ENCODE data around the gene PSMB3. TPM values are rescaled to one million over a fixed set of nuclear protein-coding genes. Genes with fewer than 3 reads are reported as not detected.

PSMB3 gene
- total RNA-seq, 2 experiments from 2014 or later, result 246 to 303 TPM

DNA sequence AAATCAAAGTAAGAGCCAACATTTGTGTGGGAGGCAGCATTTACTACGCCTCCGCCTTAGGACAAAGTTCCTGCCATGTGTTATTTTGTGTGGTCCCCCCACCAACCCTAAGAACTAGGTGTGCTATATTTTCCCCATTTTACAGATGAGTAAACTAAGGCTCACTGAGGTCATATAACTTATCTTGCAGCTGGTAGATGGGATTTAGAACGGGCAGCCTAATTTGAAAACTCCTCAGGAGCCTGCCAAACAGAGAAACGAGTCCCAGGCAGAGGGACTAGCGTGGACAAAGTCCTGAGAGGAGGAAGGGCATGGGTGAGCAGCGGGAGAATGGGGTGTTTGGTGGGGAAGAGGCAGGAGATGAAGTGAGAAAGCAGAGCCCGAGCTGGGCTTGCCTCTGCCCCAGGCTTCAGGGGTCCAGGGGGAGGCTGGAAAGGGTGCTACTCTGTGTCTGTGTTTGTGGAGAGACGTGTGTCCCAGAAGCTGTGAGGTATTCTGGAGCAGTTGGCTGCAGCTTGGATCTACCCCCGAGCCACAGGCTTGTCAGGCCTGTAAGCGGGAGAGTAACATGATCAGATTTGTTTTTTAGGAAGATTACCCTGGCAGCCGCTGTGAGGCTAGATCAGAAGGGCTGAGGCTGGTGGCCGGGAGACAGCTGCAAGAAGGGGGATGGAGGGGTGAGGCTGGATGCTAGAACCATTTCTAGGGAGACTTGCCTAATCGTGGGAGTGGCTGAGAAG lies 42.5 kb upstream of the PSMB3 start:
- DNase-seq (no peak), ATAC-seq (no peak)
- CTCF ChIA-PET, result interaction anchor here (1.0 to 2.2 kb wide), 6 partner anchors 13 to 33 kb away, joined by 3 to 19 read pairs (median 4); no protein-coding TSS in a partner anchor
- no peak overlapping the region for H3K27ac Mint-ChIP-seq
- no peak overlapping the region for H3K4me3 Mint-ChIP-seq
- H3K9me3 Mint-ChIP-seq (ENCODE audit: low read depth), result no peaks in the 10 kb centered on the region
- H3K36me3 Mint-ChIP-seq, result peaks cover 39% of the 10 kb centered on the region
- no peaks in the 10 kb centered on the region for H3K27me3 Mint-ChIP-seq
- H3K4me1 Mint-ChIP-seq, result peaks cover 58% of the 10 kb centered on the region

DNA sequence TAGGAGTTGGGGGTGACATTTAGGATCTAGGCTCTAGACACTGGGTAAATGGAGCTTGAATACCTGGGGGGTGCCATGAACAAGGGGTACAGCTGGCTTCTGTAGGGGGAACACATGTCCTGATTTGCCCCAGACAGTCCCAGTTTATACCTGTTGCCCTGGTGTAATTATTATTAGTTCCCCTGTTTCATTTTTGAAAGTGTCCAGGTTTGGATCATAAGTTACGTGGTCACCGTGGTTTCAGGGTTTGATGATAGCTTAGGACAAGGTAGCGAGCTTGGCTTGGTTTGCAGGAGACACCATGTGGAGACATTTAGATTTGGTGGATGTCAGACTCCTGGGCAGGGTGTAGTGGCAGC lies 42.0 kb upstream of the PSMB3 start:
- Mint-ChIP-seq H3K36me3 (peaks cover 42% of the 10 kb centered on the region), H3K4me3 (no peak overlapping the region), H3K9me3 (ENCODE audit: low read depth) (no peaks in the 10 kb centered on the region), H3K27me3 (no peaks in the 10 kb centered on the region), H3K27ac (peak overlapping the region; percentile 25), H3K4me1 (peaks cover 63% of the 10 kb centered on the region)
- no peak for ATAC-seq
- CTCF ChIA-PET, result interaction anchor here (1.0 to 2.2 kb wide), 6 partner anchors 14 to 34 kb away, joined by 3 to 19 read pairs (median 4); no protein-coding TSS in a partner anchor
- no peak for DNase-seq

DNA sequence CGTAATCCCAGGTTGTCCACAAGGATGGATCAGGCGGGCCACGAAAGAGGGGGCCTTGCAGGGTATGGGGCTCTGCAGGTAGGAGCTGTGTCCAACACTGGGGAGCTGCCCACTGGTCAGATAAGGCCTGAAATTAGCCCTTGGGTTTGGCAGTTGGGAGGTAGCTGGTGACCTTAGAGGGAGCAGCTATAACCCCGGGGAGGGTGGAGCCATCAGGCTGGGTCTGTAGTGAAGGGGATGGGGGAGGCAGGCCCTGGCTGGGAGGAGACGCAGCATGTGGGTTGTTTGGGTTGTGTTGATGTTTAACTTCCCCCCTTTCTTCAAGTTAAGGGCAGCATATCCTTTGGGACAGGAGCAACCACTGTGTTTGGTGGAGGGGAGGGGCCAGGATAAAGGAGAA lies 41.6 kb upstream of the PSMB3 start:
- Mint-ChIP-seq H3K4me1 (peaks cover 66% of the 10 kb centered on the region), H3K27ac (peak overlapping the region; percentile 25), H3K36me3 (peaks cover 45% of the 10 kb centered on the region), H3K4me3 (no peak overlapping the region), H3K27me3 (no peaks in the 10 kb centered on the region), H3K9me3 (ENCODE audit: low read depth) (no peaks in the 10 kb centered on the region)
- CTCF ChIA-PET, result interaction anchor here (1.0 to 2.2 kb wide), 4 partner anchors 14 to 34 kb away, joined by 3 to 19 read pairs (median 6); no protein-coding TSS in a partner anchor
- ATAC-seq (no peak), DNase-seq (no peak)

DNA sequence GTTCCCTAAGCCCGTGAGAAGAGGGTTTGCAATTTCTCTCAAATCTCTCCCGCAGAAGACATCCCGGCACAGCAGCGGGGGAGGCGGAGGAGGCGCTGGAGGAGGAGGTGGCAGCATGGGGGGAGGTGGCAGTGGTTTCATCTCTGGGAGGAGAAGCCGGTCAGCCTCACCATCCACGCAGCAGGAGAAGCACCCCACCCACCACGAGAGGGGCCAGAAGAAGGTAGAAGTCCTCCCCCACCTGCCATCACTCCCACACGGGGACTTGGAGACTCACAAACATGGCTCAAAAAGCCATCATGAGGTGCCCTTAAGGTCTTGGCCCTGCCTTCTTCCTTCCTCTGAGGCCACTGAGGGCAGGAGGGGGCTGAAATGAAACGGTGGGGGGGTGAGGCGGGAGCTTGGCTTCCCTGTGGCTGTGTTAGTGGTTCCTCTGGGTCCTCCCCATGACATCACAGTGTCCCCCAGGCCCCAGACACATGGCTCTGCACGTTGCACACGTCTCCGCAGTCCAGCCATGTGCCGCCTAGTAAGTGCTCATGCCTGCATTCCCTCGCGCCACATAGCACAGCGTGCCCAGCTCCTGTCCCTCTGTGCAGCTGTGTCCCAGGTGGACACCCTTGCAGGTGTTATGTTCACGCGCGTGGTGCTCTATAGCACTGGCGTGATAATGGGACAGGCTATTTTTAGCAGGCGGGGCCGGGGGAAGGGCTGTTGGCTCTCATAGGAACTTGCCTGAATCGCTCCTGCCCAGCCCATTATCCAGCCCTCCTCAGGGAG lies 40.6 kb upstream of the PSMB3 start:
- Mint-ChIP-seq H3K36me3 (peaks cover 45% of the 10 kb centered on the region), H3K4me3 (no peak overlapping the region), H3K9me3 (ENCODE audit: low read depth) (no peaks in the 10 kb centered on the region), H3K27me3 (no peaks in the 10 kb centered on the region), H3K27ac (peak overlapping the region; percentile 54), H3K4me1 (peaks cover 63% of the 10 kb centered on the region)
- no peak for ATAC-seq
- CTCF ChIA-PET, result no interaction called here
- no peak for DNase-seq

DNA sequence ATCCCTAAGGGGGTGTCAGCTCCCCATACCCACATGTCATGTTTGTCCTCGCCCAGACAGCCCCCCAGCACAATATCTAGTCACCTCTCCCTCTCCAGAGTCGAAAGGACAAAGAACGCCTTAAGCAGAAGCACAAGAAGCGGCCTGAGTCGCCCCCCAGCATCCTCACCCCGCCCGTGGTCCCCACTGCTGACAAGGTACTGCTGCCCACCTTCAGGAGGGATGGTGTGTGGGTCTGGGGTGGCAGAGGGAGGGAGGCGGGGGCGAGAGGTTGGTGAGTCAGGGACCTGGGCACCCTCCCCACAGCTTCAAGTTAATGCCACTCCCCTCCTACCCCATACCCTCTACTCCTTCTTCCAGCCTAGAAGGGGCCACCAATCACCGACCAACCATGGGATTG lies 39.9 kb upstream of the PSMB3 start:
- H3K4me3 Mint-ChIP-seq, result no peak overlapping the region

DNA sequence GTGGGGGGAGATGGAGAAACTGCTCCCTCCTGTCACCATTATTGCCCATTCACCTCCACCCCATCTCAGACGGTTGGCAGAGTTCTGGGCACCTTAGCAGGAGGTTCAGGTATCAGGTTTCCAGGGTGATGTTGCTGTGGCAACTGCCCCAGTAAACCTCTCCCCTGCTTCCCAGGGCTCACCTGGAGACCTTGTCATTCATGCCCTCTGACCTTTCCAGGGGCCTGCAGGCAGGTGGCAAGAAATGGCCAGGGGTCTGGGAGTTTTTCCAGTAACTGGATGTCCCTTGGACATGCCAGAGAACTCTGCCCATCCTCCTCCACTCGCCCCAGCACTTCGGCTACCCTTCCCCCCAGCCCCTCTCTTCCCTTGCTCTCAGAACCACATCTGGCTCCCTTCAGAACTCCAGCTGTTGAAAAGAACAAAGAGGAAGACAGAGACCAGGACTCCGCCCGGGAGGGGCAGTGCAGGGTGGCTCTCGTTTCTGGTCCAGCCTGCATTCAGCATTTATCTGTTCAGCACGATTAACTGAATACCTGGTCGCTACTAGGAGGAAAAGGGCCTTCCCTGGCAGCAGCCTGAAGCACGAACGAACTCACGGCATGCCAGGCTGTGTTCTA lies 39.0 kb upstream of the PSMB3 start:
- Mint-ChIP-seq H3K27me3 (no peaks in the 10 kb centered on the region), H3K4me3 (no peak overlapping the region), H3K36me3 (peaks cover 42% of the 10 kb centered on the region), H3K4me1 (peaks cover 49% of the 10 kb centered on the region), H3K9me3 (ENCODE audit: low read depth) (no peaks in the 10 kb centered on the region), H3K27ac (no peak overlapping the region)
- DNase-seq, result no peak
- CTCF ChIA-PET, result interaction anchor here (1.4 to 4.0 kb wide), 2 partner anchors 21 to 38 kb away, joined by 3 to 17 read pairs; no protein-coding TSS in a partner anchor
- no peak for ATAC-seq

More for the DNA sequence above, 39.9 kb upstream of the PSMB3 start:
- Mint-ChIP-seq H3K27me3 (no peaks in the 10 kb centered on the region), H3K27ac (no peak overlapping the region), H3K36me3 (peaks cover 44% of the 10 kb centered on the region), H3K9me3 (ENCODE audit: low read depth) (no peaks in the 10 kb centered on the region), H3K4me1 (peaks cover 57% of the 10 kb centered on the region)
- CTCF ChIA-PET, result no interaction called here
- DNase-seq (no peak), ATAC-seq (no peak)

DNA sequence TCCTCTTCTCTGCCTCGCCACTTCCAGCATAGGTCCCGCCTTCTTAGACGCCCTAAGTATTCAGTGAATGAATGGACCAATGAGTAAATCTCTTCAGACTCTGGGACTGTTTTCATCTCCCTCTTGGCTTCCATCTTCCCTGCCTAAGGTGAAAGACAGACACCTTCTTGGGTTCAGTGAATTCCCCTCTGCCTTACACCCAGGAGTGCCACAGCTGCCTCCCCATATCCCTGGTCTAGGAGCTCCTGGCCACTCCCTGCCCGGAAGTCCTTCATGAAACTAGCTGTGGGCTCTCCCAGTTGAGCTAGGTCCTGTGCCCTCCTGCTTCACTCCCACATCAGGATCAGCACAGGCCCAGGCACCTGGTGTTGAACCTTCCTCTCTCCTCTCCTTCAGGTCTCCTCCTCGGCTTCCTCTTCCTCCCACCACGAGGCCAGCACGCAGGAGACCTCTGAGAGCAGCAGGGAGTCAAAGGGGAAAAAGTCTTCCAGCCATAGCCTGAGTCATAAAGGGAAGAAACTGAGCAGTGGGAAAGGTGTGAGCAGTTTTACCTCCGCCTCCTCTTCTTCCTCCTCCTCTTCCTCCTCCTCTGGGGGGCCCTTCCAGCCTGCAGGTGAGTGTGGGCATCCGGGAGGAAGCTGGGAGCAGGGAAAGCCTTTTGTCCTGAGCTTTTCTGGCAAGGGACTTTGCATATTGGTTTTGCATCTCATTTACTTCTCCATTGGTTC lies 37.2 kb upstream of the PSMB3 start:
- H3K4me3 Mint-ChIP-seq, result no peak overlapping the region
- no peaks in the 10 kb centered on the region for H3K9me3 Mint-ChIP-seq (ENCODE audit: low read depth)
- CTCF ChIA-PET, result interaction anchor here (0.6 to 4.0 kb wide), 3 partner anchors 13 to 156 kb away, joined by 3 to 17 read pairs (median 3); no protein-coding TSS in a partner anchor
- ATAC-seq (no peak), DNase-seq (no peak)
- peaks cover 39% of the 10 kb centered on the region for H3K36me3 Mint-ChIP-seq
- peaks cover 35% of the 10 kb centered on the region for H3K4me1 Mint-ChIP-seq
- peak overlapping the region; percentile 82 for H3K27ac Mint-ChIP-seq
- H3K27me3 Mint-ChIP-seq, result no peaks in the 10 kb centered on the region

DNA sequence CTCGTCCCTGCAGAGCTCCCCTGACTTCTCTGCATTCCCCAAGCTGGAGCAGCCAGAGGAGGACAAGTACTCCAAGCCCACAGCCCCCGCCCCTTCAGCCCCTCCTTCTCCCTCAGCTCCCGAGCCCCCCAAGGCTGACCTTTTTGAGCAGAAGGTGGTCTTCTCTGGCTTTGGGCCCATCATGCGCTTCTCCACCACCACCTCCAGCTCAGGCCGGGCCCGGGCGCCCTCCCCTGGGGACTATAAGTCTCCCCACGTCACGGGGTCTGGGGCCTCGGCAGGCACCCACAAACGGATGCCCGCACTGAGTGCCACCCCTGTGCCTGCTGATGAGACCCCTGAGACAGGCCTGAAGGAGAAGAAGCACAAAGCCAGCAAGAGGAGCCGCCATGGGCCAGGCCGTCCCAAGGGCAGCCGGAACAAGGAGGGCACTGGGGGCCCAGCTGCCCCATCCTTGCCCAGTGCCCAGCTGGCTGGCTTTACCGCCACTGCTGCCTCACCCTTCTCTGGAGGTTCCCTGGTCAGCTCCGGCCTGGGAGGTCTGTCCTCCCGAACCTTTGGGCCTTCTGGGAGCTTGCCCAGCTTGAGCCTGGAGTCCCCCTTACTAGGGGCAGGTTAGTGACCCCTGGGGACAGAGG lies 36.1 kb upstream of the PSMB3 start:
- Mint-ChIP-seq H3K9me3 (ENCODE audit: low read depth) (no peaks in the 10 kb centered on the region), H3K27me3 (no peaks in the 10 kb centered on the region), H3K4me1 (peaks cover 24% of the 10 kb centered on the region), H3K4me3 (no peak overlapping the region), H3K27ac (no peak overlapping the region), H3K36me3 (peaks cover 45% of the 10 kb centered on the region)
- no peak for ATAC-seq
- no peak for DNase-seq
- CTCF ChIA-PET, result interaction anchor here (0.7 to 4.0 kb wide), 3 partner anchors 10 to 157 kb away, joined by 3 to 17 read pairs (median 3); no protein-coding TSS in a partner anchor

DNA sequence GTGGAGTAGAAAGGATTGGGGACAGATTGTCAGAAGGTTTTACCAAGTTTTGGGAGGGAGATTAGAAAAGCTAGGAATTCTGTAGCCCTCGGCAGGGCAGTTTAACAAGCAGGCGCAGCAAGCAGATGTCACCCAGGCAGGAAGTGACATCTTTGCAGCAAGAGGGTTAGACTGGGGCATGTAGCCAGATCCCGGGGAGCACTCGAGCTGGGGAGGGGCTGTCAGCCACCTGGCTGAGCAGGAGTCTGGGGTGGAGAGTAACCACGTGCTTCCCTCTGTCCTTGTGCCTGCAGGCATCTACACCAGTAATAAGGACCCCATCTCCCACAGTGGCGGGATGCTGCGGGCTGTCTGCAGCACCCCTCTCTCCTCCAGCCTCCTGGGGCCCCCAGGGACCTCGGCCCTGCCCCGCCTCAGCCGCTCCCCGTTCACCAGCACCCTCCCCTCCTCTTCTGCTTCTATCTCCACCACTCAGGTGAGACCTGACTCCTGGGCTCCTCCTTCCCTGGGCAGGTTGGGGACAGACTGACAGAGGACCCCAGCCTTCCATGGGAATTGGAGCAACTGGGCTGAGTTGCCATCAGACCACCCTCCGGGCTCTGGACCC lies 35.3 kb upstream of the PSMB3 start:
- Mint-ChIP-seq H3K27me3 (no peaks in the 10 kb centered on the region), H3K27ac (no peak overlapping the region), H3K36me3 (peaks cover 46% of the 10 kb centered on the region), H3K4me1 (peaks cover 17% of the 10 kb centered on the region), H3K9me3 (ENCODE audit: low read depth) (no peaks in the 10 kb centered on the region), H3K4me3 (no peak overlapping the region)
- no peak for DNase-seq
- ATAC-seq, result no peak
- CTCF ChIA-PET, result interaction anchor here (0.7 to 4.0 kb wide), 3 partner anchors 9 to 17 kb away, joined by 3 to 17 read pairs (median 10); no protein-coding TSS in a partner anchor

DNA sequence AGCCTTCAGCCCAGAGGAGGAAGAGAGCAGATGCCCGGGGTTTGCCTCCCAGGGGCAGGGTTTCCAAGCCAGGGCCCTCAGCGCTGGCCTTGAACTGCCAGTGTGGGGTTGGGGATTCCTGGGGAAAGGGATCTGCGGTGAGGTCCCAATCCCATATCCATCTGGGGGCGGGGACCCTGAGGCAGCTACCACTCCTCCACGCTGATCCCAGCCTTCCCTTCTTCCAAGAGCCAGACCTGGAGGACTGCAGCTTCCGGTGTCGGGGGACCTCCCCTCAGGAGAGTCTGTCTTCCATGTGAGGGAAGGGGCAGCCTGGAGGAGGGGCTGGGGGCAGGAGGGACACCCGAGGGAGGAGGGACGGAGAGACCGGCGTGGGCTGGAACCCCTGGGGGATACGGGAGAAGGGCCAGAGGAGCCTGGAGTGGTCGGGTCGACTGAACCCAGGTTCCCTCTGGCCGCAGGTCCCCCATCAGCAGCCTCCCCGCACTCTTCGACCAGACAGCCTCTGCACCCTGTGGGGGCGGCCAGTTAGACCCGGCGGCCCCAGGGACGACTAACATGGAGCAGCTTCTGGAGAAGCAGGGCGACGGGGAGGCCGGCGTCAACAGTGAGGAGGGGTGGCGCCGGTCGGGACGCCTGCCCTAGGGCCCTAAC lies 33.1 kb upstream of the PSMB3 start:
- no peak overlapping the region for H3K27ac Mint-ChIP-seq
- H3K27me3 Mint-ChIP-seq, result no peaks in the 10 kb centered on the region
- peaks cover 13% of the 10 kb centered on the region for H3K4me1 Mint-ChIP-seq
- CTCF ChIA-PET, result interaction anchor here (1.0 to 2.0 kb wide), 3 partner anchors 9 to 15 kb away, joined by 3 to 10 read pairs (median 4); partner anchors contain the start of gene CISD3
- H3K9me3 Mint-ChIP-seq (ENCODE audit: low read depth), result no peaks in the 10 kb centered on the region
- H3K36me3 Mint-ChIP-seq, result peaks cover 42% of the 10 kb centered on the region
- H3K4me3 Mint-ChIP-seq, result no peak overlapping the region
- ATAC-seq, result no peak
- no peak for DNase-seq

DNA sequence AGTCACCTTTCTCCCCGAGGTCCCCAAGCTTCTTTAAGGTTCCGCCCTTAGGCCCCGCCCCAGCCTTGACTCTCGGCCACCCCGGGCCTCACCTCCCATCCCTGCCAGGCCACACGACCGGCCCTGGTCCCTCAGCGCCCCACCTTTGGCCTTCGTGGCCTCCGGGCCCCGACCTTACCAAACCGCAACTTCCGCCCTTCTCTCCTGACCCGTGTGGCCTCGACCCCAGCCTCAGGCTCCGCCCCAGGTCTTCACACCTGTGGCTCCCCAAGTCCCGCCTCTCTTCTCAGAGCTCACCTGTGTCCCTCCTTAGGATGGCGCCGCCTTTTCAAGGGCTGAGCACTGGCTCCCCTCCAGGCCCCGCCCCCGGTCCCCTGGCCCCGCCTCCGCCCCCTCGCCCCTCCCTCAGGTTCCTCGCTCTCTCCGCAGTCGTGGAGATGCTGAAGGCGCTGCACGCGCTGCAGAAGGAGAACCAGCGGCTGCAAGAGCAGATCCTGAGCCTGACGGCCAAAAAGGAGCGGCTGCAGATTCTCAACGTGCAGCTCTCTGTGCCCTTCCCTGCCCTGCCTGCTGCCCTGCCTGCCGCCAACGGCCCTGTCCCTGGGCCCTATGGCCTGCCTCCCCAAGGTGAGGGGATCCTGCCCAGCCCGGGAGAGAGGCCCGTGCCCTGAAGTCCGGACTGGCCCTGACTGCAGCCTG lies 32.4 kb upstream of the PSMB3 start:
- Mint-ChIP-seq H3K27ac (no peak overlapping the region), H3K4me3 (no peak overlapping the region), H3K4me1 (peaks cover 9% of the 10 kb centered on the region), H3K9me3 (ENCODE audit: low read depth) (no peaks in the 10 kb centered on the region), H3K27me3 (no peaks in the 10 kb centered on the region), H3K36me3 (peaks cover 39% of the 10 kb centered on the region)
- CTCF ChIA-PET, result no interaction called here
- ATAC-seq (no peak), DNase-seq (no peak)

Measured in activated CD8-positive, alpha-beta memory T cell treated with anti-CD3 and anti-CD28 coated beads, Interleukin-2, amount 10 ng/mL, durations not matched to agents 7 days and 5 days (primary cell).